Activated gamma-delta T cell treated with anti-CD3 and anti-CD28 coated beads, Interleukin-2, amount 50 U/mL, for 16 hours (primary cell): ENCODE results near the gene ADCY9.

Experiments
- DNase-seq: peaks from one replicate; pipeline ENCODE4 v3.0.0-alpha.2; 2020; ENCODE audit warnings: low read depth

ADCY9 gene

DNA sequence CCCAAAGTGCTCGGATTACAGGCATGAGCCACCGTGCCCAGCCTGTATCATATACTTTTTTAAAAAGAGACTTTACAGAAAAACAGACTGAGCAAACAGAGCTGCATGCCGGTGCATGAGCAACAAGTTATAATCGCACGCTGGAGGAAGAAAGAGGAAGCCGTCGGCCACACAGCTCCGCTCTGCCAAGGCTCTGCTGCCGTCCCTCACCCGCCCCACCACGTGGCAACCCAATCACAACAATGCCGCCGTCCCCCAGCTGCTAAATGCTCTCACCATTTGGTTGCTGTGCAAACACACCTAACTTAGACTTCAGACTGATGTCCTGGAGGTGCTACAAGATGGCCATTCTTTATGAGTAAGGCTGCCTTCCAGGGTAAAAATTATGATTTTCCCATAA is 83.5 kb downstream of the ADCY9 start:
- no peak for DNase-seq

DNA sequence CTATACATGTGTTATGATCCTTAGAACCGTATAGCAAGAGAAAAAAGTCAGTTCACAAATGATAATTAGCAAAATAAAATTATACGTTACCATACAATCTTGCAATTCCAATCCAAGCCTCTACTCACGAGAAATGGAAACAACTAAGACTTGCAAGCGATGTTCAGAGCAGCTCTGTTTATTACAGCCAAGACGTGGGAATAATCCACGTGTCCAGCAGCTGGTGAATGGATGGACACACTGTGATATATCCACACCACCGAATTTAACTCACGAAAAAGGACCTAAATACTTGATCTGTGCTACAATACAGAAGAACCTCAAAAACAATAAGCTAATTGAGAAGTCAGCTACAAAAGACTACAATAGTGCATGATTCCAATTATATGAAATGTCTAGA is 88.1 kb downstream of the ADCY9 start:
- no peak for DNase-seq

DNA sequence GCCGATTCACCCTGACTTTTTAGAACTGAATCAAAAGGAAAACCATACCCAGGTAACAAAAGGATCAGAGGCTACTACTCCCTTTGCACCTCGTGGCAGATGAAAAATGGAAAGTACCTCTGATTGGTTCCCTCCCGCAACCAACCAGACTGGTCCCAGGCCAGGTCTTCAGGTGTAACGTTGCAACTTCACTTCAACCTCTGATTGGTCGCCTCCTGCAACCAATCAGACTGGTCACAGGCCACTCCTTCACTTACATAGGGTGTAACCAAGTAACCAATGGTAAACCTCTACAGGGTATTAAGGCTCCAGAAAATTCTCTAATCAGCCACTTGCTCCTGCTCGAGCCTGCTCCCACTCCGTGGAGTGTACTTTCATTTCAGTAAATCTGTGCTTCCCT is 89.4 kb downstream of the ADCY9 start:
- no peak for DNase-seq

DNA sequence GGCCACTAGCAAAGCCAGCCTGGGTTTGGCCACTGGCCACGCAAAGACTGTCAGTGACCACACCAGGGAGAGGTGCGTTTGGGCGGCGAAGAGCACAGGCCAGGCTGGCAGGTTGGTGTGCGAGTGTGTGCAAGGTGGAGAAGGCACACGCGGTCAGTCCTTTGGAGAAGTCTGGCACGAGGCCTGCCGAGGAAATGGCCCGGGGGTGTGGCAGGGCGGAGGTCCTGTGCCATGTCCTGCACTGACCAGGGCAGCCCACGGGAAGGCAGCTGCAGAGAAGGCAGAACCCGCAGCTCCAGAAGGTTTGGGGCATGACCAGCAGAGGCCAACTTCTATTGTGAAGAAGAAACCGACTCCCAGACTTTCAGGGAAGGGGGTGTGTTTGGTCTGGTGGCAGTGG is 90.8 kb downstream of the ADCY9 start:
- no peak for DNase-seq

DNA sequence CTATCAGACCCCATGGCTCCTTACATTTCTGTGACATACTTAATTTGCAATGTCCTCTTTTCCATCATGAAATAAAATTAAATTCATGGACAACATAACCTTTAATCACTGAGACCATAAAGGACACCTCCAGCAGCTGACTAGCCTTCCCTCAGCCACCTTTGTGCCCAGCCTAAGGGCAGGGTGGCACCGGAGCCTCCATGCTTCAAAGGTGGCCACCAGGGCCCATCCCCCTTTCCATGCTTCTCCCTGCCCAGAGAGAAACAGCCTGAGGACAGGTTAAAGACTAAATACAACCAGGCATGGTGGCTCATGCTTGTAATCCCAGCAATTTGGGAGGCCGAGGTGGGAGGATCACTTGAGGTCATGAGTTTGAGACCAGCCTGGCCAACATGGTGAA is 94.3 kb downstream of the ADCY9 start:
- no peak for DNase-seq

DNA sequence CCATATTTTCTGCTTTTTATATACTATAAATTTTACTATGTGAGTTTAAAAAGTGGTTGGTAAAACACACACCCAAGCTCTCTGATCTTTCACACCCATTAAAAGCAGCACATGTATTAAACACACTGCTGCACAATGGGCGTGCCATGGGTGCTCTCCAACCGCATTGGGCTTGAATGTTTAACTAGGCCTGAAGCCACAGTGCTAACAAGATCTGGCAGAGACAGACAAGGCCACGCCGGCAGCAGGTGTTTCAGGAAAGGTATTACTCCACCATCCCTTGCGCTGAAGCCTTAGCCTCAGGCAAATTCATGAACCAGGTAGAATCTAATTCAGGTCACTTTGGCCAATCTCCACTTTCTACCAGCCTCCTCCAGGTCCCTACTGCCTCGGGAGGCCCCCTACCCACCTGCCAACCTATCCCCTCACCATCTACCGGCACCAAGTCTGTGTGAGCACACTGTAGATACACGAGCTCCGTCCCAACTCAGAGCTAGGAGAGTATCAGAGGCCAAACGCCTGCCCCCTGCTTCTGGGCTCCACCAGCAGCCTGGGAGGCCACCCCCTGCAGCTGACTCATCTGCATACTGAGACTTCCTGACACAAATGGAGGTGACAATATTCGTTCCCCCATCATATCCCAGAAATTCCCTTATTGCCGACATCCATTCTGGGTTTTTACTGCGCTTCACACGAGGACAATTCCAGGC is 95.0 kb downstream of the ADCY9 start:
- no peak for DNase-seq

DNA sequence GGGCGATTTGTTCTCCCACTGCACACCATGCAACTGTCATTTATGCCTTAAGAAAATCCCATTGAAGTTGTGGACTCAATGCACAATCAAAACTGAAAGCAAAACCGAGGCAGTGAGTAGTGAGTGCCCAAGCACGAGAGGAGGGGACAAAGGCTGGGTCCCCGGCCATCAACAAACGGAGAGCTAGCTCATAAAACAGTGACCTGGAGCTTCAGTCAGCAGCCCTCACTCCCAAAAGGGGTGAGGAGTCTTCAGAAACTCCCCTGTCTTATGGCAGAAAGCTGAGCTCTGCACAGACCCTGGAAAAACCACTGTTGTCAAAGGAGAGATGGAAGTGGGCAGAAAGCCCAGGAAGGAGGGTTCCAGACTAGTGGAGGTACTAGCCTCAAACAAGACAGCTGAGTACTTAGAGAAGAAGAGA is 96.9 kb downstream of the ADCY9 start:
- DNase-seq: no peak

DNA sequence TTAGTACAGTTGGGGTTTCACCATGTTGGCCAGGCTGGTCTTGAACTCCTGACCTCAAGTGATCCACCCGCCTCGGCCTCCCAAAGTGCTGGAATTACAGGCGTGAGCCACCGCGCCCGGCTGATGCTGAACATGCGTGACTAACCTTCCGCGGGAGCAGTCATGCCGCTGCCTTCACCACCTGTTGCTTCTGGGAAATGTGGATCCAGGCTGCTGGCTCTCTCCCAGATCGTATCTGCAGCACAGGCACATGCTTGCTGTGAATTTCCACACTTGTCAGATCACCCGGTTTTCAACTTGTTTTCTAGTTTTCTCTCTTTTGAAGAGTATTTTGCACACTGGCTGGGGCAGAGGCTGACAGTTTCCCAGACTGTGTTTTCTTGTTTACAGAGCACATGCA is 97.9 kb downstream of the ADCY9 start:
- no peak for DNase-seq

DNA sequence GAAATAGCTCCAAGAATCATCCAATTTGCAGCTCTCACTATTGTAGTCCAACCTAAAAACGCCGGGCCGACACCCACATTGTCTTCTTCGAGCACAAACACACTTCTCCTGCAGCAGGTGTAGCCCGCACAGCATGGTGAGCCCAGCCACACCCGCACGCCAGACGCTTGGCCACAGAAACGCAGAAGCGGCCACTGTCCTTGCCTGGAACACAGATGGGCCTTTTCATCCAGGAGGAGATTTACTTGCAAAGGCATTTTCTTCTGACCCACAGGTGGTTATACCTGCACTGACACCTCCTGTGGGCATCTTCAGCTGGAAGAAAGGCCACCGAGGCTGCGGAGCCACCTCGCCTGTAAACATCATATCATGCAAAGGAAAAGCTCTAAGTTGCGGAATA is 98.4 kb downstream of the ADCY9 start:
- DNase-seq: no peak

DNA sequence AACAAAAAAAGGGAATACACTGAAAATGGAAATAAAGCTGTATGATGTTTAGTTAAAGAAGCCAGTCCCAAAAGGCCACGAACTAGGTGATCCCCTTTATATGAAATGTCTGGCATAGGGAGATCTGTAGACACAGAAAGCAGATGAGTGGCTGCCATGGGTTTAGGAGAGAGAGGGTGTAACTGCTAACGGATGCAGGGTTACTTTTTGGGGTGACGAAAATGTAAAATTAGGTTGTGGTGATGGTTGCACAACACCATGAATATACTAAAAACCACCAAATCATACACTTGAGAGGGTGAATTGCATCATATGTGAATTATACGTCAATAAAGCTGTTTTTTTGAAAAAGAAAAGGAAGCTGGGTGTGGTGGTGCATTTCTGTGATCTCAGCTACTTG is 99.6 kb downstream of the ADCY9 start:
- DNase-seq: no peak

DNA sequence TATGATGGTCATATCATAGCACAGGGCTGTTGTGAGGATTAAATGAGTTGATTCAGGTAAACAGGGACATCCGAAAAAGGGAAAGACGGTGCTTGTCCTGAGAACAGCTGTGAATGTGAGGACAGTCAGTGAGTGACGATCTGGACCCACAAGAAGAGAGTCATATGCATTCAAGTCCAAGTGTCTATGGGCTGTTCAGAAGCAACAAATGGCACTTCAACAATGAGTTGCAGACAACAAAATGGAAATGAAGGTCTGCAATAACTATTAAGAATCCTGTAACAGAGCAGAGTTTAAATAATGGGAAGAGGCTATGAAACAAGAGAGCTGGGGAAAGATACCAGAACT is 100.3 kb downstream of the ADCY9 start:
- no peak for DNase-seq

DNA sequence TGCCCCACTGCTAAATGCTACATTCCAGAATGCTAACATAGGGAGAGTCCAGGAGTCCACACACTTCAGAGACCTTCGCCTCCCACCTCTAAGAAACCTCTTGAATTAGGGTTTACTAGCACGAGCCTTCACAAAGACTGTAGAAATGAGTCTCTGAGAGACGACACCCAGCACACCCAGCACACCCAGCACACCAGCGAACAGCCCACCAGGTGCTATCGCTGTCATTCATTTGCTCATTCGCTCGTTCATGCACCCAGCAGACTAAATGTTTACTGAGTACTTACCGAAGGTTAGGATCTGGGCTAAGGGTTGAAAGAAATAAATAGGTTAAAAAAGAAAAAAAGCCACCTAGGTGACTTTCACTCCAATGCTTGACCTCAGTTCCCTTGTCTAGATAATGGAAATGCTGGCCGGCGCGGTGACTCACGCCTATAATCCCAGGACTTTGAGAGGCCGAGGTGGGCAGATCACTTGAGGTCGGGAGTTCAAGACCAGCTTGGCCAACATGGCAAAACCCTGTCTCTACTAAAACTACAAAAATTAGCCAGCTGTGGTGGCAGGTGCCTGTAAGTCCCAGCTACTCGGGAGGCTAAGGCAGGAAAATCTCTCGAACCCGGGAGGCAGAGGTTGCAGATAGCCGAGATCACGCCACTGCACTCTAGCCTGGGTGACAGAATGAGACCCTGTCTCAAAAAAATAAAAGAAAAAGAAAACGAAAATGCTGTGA is 100.8 kb downstream of the ADCY9 start:
- DNase-seq: no peak

DNA sequence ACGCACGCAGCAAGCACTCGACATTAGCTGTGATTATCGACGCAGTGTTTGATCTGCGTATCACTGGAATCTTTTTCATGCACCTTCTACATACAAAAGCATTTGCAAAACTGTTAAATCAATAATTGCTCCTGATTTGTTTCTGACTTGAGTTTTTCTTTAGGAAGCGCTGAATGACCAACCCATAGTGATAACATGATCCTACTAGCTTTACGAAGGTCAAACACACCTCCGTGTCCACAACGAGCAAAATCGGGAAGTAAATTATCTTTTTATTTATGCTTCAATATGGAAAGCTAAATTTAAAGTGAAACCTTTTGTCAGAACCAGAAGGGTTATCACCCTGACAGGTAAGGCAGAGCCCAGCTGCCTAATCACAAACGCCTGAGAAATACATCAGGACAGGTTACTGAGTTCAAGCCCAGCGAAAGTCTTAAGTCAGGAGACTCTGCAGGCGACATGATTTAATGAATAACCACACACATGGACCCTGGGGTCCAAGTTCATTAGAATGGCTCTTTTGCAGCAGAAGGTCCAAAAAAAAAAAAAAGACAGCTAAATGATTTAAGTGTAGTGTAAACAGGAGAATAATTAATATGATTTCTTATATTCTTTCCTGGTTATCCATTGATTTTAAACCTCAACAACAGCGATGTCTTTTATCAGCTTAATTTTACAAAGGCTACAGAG is 104.2 kb downstream of the ADCY9 start:
- no peak for DNase-seq

DNA sequence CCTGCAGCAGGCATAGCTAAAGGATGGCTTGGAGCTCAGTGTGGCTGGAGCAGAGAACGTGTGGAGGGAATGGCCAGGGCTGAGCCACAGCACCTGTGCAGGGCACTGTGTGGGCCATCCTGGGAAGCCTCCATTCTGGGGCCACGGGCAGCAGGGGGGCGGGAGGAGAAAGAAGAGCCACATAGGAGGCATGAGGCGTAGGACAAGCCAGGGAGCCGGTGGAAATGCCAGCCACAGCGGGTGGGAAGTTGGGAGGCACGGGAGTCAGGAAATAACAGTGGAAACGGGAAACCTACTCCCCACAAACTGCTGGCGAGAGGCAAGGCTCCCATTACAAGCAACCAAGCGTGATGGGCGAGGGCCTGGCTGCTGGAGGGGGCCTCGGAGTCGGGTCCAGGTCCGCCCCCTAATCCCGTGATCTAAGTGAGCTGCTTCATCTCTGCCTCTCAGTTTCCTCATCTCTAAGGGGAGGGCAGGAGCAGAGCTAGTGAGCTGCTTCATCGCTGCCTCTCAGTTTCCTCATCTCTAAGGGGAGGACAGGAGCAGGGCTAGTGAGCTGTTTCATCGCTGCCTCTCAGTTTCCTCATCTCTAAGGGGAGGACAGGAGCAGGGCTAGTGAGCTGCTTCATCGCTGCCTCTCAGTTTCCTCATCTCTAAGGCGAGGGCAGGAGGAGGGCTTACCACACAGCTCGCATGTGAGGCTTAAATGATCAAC is 104.9 kb downstream of the ADCY9 start:
- no peak for DNase-seq

DNA sequence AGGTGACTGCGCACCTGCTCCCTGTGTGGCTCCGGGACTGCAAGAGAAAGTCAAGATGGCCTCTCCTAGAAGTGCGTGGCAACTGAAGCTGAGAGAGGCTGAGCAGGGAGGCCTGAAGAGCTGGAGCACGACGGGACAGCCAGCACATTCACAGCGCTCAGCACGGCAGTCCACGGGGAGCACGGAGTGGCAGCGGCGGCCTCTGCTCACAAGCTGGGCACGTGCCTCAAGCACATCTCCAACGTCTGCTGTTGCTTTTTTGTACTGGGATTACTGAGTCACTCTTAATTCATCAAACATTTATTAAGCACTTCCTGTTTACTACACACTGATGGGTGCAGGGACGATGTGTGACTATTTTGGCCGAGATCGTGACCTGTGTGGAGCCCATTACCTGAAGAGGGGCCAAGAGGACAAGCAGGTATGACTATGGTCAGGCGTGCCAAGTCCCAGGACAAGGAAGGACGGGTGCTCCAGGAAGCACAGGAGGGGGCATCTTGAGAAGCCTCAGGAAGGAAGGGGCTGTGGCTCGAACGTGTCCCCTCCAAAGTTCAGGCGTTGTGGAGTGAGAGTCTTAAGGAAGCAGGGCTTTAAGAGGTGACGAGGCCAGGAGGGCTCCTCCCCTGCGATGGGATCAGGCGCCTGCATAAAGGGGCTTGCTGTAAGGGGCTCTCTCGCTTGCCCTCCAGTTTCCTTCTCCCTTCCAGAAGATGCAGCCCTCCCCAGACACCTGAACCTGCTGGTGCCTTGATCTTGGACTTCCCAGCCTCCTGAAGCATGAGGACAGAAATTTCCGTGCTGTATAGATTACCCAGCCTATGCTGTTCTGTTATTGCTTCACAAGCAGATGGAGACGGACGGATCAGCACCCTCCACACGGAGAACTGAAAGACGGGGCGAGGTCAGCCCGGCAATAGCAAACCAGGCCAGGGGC is 105.8 kb downstream of the ADCY9 start:
- DNase-seq: no peak

DNA sequence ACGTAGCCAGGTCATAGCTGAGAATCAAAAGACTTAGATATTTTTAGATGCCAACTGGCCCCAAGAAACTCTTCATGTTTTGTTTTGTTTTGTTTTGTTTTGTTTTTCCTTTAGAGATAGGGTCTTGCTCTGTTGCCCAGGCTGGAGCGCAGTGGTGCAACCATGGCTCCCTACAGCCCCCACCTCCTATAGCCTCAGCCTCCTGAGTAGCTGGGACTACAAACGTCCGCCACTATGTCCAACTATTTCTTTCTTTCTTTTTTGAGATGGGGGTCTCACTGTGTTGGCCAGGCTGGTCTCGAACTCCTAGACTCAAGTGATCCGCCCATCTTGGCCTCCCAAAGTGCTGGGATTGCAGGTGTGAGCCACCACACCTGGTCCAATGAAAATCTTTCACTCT is 107.1 kb downstream of the ADCY9 start:
- DNase-seq: no peak

DNA sequence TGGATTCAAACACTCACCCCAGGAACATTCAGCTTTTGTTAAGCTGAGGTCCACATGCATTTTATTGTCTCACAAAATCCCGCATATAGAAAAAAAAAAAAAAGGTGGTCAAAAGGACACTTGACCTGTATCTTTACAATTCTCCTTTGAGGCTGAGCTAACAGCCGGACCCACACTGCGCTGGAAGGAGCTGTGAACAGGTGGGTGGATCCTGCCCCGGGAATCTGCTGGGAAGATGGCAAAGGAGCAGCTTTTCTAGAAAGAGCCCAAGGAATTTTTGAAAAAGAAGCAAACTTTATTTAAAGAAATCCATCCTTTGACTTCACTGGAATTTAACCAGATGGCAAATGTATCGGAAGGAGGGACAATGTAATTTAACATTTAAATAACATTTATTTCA is 108.1 kb downstream of the ADCY9 start:
- no peak for DNase-seq

DNA sequence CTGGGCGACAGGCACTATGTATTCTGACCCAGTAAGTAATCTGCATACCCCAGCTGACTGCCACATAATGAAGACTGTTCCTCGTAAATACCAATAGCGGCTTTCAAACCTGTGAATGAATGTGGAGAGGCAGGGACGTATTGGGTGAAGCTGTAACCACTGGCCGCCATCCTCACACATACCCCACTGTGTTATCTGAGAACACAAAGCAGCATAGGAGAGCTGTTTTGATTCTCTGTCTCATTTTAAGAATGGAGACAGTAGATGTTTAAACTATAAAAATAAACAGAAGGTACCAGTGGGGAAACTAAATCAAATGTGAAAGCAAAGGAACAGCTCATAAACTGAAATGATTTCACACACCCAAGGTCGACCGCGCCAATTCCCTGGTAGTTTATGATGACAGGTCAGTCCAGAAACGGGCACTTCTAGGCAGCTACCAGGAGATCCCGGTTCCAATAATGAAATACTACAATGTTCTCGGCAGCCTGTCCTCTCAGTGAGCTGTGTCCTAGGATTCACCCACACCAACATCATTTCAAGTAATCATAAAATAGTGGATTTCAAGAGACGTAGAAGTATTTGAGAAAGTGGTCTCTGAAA is 109.7 kb downstream of the ADCY9 start:
- DNase-seq: no peak

DNA sequence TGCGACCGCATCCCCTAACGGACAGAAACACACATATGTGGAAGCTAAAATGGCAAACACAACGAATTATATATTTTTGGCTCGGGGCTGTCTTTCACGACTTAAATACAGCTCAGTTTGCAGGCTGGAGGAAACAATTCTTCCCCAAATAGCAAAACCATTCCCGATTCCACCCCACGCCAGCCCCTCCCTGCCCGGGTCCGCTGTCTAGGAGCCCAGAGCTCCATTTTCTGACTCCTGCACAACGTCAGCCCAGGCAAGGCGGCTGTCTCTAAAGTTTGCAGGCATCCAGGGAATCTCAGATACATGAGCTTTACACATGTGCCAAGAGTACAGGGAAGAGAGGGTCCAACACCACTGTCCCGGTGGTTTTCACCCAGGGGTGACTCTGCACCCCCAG is 110.5 kb downstream of the ADCY9 start:
- DNase-seq: no peak

DNA sequence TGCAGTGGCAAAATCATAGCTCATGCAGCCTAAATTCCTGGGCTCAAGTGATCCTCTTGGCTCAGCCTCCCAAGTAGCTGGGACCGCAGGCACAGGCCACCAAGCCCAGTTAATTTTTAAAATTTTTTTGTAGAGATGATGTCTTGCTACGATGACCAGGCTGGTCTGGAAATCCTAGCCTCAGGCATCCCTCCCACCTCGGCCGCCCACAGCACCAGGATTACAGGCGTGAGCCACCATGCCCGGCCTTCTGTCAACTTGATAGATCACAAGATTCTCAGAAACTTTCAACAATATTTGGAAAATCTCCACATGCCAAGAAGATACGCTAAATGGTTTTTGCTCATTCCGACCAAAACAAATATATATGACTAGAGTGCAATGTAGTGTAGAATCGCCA is 111.0 kb downstream of the ADCY9 start:
- no peak for DNase-seq

DNA sequence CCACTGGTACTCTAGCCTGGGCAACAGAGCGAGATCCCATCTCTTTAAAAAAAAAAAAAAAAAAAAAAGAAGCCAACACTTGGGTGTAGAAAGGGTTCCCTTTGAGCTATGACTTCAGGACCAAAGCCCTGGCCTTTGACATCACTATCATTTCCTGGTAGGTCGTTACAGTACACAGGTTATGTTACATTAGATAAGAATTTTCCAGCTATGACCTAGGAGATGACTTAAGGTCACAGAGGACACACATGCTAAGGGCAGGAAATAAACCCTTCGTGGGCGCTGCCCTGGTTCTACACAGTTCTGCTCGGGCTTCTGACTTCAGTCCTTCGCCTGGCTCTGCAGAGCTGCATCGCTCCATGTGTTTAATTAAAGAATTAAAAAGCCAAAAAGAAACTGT is 112.0 kb downstream of the ADCY9 start:
- no peak for DNase-seq
